OCI-LY7 (cell line): ENCODE measurements around the gene ERP29.

ENCODE experiments used
- CTCF ChIP-seq: fragments of 200-600 bp; sonication (generic); conservative IDR thresholded peaks from 2 replicates; pipeline ENCODE4 v1.5.1; 2014; ENCODE audit warnings: mild to moderate bottlenecking, antibody characterized with exemption, low read length, moderate library complexity, mixed read lengths
- EZH2phosphoT487 ChIP-seq: fragments of 200-600 bp; sonication (generic); IDR thresholded peaks from 2 replicates; pipeline ENCODE4 v1.6.1; 2018; ENCODE audit warnings: low read depth, borderline replicate concordance, mild to moderate bottlenecking, mixed run types, antibody characterized with exemption, low read length, moderate library complexity, mixed read lengths

- TF ChIP-seq CTCF: no peak
- TF ChIP-seq EZH2phosphoT487: no peak
Observed at GRCh38 chr12:112022241-112023016, 9.2 kb downstream of the ERP29 start.
